A673 (cell line): ENCODE measurements around the gene ALPK3.

Experiments used
- CTCF ChIP-seq: fragments of 300-800, 200-600 bp; sonication (generic); conservative IDR thresholded peaks from 2 replicates; pipeline ENCODE4 v1.5.1; 2017; ENCODE audit warnings: low read depth, mild to moderate bottlenecking, antibody characterized with exemption, low read length, moderate library complexity, mixed read lengths
- EZH2 ChIP-seq: fragments of 200-600 bp; sonication (generic); IDR thresholded peaks from 2 replicates; pipeline ENCODE4 v1.6.1; 2017; ENCODE audit warnings: borderline replicate concordance, low read depth, mild to moderate bottlenecking, mixed read lengths, antibody characterized with exemption, low read length; ENCODE audit not compliant: poor library complexity, severe bottlenecking

DNA sequence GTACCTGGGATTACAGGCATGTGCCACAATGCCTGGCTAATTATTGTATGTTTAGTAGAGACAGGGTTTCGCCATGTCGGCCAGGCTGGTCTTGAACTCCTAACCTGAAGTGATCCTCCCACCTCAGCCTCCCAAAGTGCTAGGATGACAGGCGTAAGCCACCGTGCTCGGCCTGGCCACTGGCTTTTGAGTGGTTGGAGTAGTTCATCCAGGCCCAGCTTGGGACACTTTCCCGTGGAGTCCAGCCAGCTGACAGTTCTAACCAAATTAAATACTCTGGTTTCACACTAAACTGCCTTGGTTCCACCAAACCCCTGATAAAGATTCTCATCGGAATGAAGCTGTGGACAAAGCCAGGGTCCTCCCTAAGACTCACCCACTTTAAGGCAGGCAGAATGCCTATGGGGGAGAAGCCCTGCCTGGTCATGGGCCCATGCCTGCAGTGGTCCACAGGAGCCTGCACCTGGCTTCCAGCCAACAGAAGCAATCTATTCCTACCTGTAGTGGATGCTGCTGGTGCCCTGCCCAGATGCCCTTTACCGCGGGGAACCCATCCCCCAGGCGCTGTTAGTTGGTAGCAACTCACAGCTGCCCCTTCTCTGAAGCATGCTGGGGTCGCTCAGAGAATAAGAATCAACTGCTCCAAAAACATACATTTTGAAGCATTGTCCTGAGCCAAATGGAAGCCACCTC, 62.1 kb downstream of the ALPK3 start:
- TF ChIP-seq CTCF (no peak), EZH2 (no peak)
